GM12891 (cell line): ENCODE data around the gene CKMT1A.

ENCODE experiments used
- POLR2A ChIP-seq: IDR thresholded peaks from 2 replicates; pipeline ENCODE4 v1.6.1; 2011; ENCODE audit warnings: low read depth, low read length, control low read depth
- POLR2AphosphoS5 ChIP-seq: IDR thresholded peaks from 2 replicates; pipeline ENCODE4 v1.6.1; 2011; ENCODE audit warnings: low read depth, low read length, control low read depth
- POU2F2 ChIP-seq: IDR thresholded peaks from 2 replicates; pipeline ENCODE4 v1.6.1; 2011; ENCODE audit warnings: low read depth, mild to moderate bottlenecking, control low read depth, low read length, moderate library complexity
- TAF1 ChIP-seq: IDR thresholded peaks from 2 replicates; pipeline ENCODE4 v1.6.1; 2011; ENCODE audit warnings: low read depth, low read length, control low read depth

GRCh38 chr15:43702701-43703424 is 9.2 kb downstream of the CKMT1A start:
- no peak for TF ChIP-seq POLR2A
- no peak for TF ChIP-seq POLR2AphosphoS5
- no peak for TF ChIP-seq POU2F2
- TF ChIP-seq TAF1 = no peak
